GM18868 (cell line): ENCODE results near the gene CAMK2N1.
"Not testable (repeated sequence)": the region's sequence is repeated elsewhere in the genome, so short reads cannot be mapped to it uniquely, and the experiment has no call there.

Experiments used
- ATAC-seq: cut with Tn5 transposase; IDR thresholded peaks from one replicate; pipeline ENCODE4 v1.9.1; 2021; ENCODE audit warnings: mild to moderate bottlenecking, moderate library complexity; ENCODE audit not compliant: unreplicated experiment

CAMK2N1 gene

GRCh38 chr1:20496725-20497383, 10.8 kb upstream of the CAMK2N1 start:
- ATAC-seq: not testable (repeated sequence)

- no peak for ATAC-seq
Observed at GRCh38 chr1:20496241-20496661, 10.2 kb upstream of the CAMK2N1 start.

GRCh38 chr1:20495661-20496060, 9.7 kb upstream of the CAMK2N1 start:
- no peak for ATAC-seq

DNA sequence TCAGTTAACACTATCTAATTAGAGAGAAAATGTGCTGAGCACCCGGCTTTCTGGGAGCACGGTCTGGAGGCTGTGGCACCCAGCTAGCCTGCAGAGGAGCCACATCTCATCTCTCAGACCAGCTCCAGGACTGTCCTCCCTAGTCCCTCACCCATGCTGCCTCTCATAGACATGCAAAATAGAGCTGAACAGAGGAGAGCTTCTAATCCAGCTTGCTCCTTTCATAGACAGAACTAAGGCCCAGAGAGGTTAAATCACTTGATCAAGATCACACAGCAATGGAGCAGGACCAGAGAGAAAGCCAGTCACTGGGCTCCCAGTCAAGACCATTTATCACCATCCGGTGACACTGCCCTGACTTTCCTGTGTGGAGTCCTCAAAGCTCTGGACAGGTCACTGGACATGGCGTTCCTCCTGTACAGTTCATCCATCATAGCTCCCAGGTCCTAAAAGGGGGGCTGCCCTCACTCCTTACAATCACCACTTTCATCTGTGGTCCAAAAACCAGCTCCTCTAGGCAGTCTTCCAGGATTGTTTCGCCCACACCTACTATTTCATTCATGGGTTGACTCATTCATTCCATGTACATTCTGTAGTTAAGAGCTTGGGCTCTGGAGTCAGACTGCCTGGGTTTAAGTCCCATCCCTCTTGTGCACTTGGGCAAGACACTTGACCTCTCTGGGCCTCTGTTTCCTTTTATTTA, 8.8 kb upstream of the CAMK2N1 start:
- no peak for ATAC-seq

DNA sequence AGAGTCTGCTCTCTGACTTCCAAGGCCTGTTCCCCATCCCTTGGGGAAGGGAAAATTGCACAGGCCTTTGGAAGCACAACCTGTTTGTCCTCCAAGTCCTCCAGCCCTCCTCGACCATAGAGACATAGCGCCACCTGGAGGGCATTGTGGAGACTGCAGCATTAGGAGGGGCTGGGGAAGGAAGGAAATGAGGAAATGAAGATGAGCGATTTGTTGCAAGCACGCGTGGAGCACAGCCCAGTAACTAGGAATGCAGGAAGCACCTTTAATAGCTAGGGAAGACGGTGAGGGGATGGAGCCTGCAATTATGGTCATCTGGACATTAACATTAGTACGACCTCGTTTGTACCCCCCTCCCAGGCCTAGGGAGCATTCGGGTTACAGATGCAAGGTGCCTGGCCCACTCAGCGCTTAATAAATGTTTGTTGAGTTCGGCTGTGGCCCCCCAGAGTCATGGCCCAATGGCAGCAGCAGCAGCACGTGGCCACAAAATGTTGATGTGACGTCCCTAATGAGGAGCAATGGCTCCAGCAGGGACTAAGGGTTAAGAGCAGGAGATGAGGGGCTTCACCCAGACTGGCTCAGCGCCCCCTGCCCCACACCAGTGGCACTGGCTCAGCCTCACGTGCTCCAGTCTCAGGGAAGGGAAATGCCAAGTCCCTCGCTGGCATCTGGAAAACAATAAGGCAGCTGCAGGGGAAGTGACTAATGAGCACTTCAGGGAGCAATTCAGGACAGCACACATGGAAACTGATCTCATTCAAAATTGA, 8.0 kb upstream of the CAMK2N1 start:
- ATAC-seq: no peak

GRCh38 chr1:20493309-20493708, 7.3 kb upstream of the CAMK2N1 start:
- ATAC-seq: no peak

GRCh38 chr1:20492751-20493150, 6.7 kb upstream of the CAMK2N1 start:
- no peak for ATAC-seq

- no peak for ATAC-seq
Observed at GRCh38 chr1:20491866-20492265, 5.9 kb upstream of the CAMK2N1 start.

DNA sequence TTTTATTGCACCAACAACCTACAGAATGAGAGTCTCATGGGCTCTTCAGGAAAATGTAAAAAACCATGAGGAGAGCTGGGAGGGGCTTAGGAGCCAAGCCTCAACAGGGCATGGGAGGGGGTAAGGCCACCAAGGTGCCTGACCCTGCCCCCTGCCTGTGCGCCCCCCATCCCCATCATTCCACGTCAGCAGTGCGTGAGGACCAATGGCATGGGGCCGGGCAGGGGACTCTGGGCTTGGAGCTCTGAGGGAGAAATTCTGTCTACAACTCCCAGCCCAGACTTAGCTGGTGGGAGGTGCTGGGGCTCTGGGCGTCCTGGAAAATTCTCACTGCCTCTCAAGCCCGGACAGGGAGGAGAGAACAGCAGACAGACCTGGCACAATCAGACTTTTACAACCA, 5.2 kb upstream of the CAMK2N1 start:
- no peak for ATAC-seq

GRCh38 chr1:20487236-20487590, 1.2 kb upstream of the CAMK2N1 start:
- ATAC-seq: no peak

GRCh38 chr1:20486457-20487235, 636 bp upstream of the CAMK2N1 start:
- ATAC-seq: no peak

- no peak for ATAC-seq
Observed at GRCh38 chr1:20484519-20485462, 1.2 kb downstream of the CAMK2N1 start.

- no peak for ATAC-seq
Observed at GRCh38 chr1:20483833-20484518, 2.0 kb downstream of the CAMK2N1 start.

DNA sequence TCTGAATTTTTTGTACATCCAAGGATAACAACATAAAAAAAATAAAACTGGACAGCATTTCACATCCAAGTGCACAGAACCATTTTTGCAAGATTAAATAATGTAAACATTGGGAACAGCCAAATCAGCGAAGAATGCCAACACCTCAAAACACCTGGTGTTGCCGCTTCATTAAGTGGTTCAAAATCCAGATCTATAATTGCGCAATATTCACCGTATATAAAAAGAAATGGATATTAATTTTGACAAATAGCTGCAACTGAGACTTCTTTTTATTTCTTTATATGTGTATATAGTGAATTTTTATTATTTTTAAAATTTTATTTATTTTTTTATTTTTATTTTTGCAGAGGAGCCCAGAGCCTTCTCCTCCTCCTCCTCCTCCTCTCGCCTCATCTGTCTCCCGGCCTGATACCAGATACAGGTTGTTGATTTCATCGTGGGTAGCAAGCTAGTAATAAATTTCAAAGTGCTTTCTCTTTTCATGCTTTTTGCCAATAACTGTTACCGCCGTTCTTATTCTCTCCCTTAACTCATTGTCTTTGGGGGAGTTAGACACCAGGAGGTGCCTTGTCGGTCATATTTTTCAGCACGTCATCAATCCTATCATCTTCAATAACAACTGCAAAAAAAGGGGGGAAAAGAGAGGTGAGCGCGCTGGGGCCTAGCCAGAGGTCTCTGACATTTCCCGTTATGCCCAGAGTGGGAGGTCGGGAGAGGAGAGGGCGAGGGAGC, 2.7 kb downstream of the CAMK2N1 start:
- ATAC-seq: no peak

GRCh38 chr1:20481643-20482498, 4.1 kb downstream of the CAMK2N1 start:
- no peak for ATAC-seq

DNA sequence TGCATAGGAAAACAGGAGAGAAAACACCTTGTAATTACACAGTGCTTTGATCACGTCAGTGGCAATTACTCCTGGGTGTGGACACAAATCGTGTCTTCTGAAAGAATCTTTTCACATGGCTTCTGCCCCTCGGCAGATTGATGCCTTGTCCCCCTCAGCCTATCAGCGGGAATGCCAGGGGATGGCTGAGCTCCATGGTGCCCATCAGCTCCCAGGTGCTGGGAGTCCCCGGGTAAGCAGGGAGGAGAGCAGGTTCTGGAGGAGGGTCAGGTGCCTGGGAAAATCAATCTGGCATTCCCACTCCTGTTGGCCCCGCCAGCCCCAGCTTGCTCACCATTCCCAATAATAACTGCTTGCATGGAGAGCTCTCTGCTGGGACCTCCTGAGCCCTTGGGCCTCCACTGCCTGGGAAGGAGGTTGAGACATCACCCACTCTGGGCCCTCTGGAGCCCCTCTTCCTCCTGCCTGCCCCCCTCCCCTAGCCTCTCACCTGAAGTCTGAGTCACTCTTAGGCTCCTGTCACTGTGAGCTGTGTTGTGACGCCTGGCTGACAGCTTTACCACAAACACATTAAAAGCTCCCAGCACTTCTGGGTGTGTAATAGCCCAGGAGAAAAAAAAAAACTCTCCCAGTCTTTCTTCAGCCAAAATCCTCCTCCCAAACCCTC, 4.9 kb downstream of the CAMK2N1 start:
- no peak for ATAC-seq

DNA sequence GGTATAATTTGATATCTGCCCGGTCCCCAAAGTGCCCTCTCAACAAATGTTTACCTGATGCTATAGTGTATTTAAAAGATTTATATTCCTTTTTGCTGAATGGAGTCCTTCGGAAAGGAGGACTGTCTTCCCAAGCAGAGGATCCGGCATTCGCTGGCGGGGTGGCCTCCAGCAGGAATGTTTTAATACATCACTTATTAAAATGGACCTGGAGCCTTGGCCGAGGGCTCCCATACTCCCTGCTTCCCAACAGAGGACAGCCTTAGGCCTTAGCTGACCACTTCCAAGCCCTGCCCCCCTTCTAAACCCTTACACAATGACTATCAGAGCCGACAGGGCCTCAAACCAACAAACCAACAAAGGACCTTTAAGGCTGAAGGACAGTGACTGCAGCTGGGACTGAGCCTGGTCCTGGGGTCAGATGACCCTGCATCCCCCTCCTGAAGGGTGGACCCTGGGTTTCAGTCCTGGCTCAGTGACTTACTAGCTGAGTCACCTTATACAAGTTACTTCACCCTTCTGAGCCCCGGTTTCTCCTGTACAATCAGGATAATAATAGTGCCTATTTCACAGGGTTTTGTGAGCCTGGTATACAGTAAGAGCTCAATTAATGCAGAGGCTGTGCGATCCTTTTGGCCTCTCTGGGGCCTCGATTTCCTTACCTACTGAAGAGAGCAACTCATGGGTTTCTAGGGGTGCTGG, 5.6 kb downstream of the CAMK2N1 start:
- no peak for ATAC-seq
